IMR-90 (cell line): ENCODE data around the gene PLCB4. TPM values are rescaled to one million over a fixed set of nuclear protein-coding genes. Genes with fewer than 3 reads are reported as not detected.

Experiments
- ATAC-seq: fragments of 200-7000 bp; cut with Tn5 transposase; 2 replicates; pipeline ENCODE4 v1.9.1; 2020; ENCODE audit warnings: low read depth, mild to moderate bottlenecking, moderate library complexity
- Bru-seq: library from RNA; stranded (reverse); fragments of 400-500 nt; gene quantifications from one replicate; lab custom pipeline; 2021; lab: Mats Ljungman, UMichigan
- BruChase-seq, 2 experiments: library from RNA; stranded (reverse); fragments of 400-500 nt; gene quantifications; one replicate each; lab custom pipeline; 2021; lab: Mats Ljungman, UMichigan
- BruUV-seq: library from RNA; stranded (reverse); fragments of 400-500 nt; replicated peaks from 2 replicates; lab custom pipeline; 2021; lab: Mats Ljungman, UMichigan
- CTCF ChIA-PET: fragments of 300-600 bp; formaldehyde crosslinking; extraction: SDS; loops from one replicate; lab custom pipeline; 2021; ENCODE audit warnings: antibody characterized with exemption; lab: Yijun Ruan, JAX
- POLR2A ChIA-PET: fragments of 300-600 bp; sonication (Branson Sonifier 250); formaldehyde crosslinking; loops from one replicate; lab custom pipeline; 2022; ENCODE audit warnings: antibody characterized with exemption; ENCODE audit not compliant: unreplicated experiment; lab: Charles Lee
- DNase-seq: peaks from one replicate; pipeline ENCODE4 v3.0.0; 2013
- H2AFZ ChIP-seq: replicated peaks from 2 replicates; pipeline ENCODE3; 2013; ENCODE audit warnings: low read length, mild to moderate bottlenecking; ENCODE audit not compliant: poor library complexity
- H2AK5ac ChIP-seq: 2 replicates; pipeline ENCODE4 v1.6.1; 2013; ENCODE audit warnings: low read depth, low read length, inconsistent platforms
- H2AK9ac ChIP-seq: replicated peaks from 2 replicates; pipeline ENCODE3; 2013; ENCODE audit warnings: mild to moderate bottlenecking, low read depth, low read length, moderate library complexity; ENCODE audit not compliant: poor library complexity
- H2BK120ac ChIP-seq: 2 replicates; pipeline ENCODE4 v1.6.1; 2013; ENCODE audit warnings: low read depth, low read length, inconsistent platforms
- H2BK15ac ChIP-seq: 3 replicates; pipeline ENCODE4 v1.6.1; 2013; ENCODE audit warnings: low read depth, low read length, inconsistent platforms
- H2BK20ac ChIP-seq: 2 replicates; pipeline ENCODE4 v1.6.1; 2013; ENCODE audit warnings: low read depth, mild to moderate bottlenecking, inconsistent platforms, low read length, moderate library complexity
- H2BK5ac ChIP-seq: 2 replicates; pipeline ENCODE4 v1.6.1; 2013; ENCODE audit warnings: mild to moderate bottlenecking, low read depth, low read length, inconsistent platforms; ENCODE audit not compliant: poor library complexity, severe bottlenecking
- H3K14ac ChIP-seq: replicated peaks from 2 replicates; pipeline ENCODE4 v1.6.1; 2013; ENCODE audit warnings: low read depth, low read length, inconsistent platforms
- H3K18ac ChIP-seq: 2 replicates; pipeline ENCODE4 v1.6.1; 2013; ENCODE audit warnings: low read depth, low read length, control low read depth
- H3K23ac ChIP-seq: 2 replicates; pipeline ENCODE4 v1.6.1; 2013; ENCODE audit warnings: low read depth, low read length, inconsistent platforms
- H3K27ac ChIP-seq: 2 replicates; pipeline ENCODE4 v1.5.1; 2013; ENCODE audit warnings: mild to moderate bottlenecking, control low read depth, low read length; ENCODE audit not compliant: insufficient read depth
- H3K27me3 ChIP-seq: 2 replicates; pipeline ENCODE4 v1.6.1; 2013; ENCODE audit warnings: low read length; ENCODE audit not compliant: control insufficient read depth, insufficient read depth
- H3K36me3 ChIP-seq: 2 replicates; pipeline ENCODE4 v1.6.1; 2013; ENCODE audit warnings: low read length, mixed read lengths; ENCODE audit not compliant: control insufficient read depth, insufficient read depth
- H3K4ac ChIP-seq: 2 replicates; pipeline ENCODE4 v1.6.1; 2013; ENCODE audit warnings: low read depth, low read length, inconsistent platforms
- H3K4me1 ChIP-seq: 2 replicates; pipeline ENCODE4 v1.6.1; 2013; ENCODE audit warnings: low read length, mixed read lengths; ENCODE audit not compliant: control insufficient read depth, insufficient read depth
- H3K4me2 ChIP-seq: 2 replicates; pipeline ENCODE4 v1.6.1; 2013; ENCODE audit warnings: low read depth, mild to moderate bottlenecking, control low read depth, low read length, moderate library complexity
- H3K4me3 ChIP-seq: 2 replicates; pipeline ENCODE4 v1.5.1; 2013; ENCODE audit warnings: low read depth, mild to moderate bottlenecking, control low read depth, low read length, moderate library complexity; ENCODE audit not compliant: insufficient read depth
- H3K56ac ChIP-seq: 2 replicates; pipeline ENCODE4 v1.6.1; 2013; ENCODE audit warnings: low read length, inconsistent platforms; ENCODE audit not compliant: insufficient read depth; ENCODE audit errors: extremely low read depth
- H3K79me1 ChIP-seq, 2 experiments: 2 replicates each; pipeline ENCODE4 v1.6.1; 2013; ENCODE audit warnings: low read length in 2 of 2, inconsistent platforms in 1 of 2, low read depth in 1 of 2
- H3K9ac ChIP-seq: 2 replicates; pipeline ENCODE4 v1.6.1; 2013; ENCODE audit warnings: low read depth, low read length, control low read depth
- H3K9me1 ChIP-seq: 2 replicates; pipeline ENCODE4 v1.6.1; 2013; ENCODE audit warnings: low read length, inconsistent platforms; ENCODE audit not compliant: insufficient read depth
- H3K9me3 ChIP-seq: 2 replicates; pipeline ENCODE4 v1.6.1; 2013; ENCODE audit warnings: low read length; ENCODE audit not compliant: control insufficient read depth, insufficient read depth
- H4K20me1 ChIP-seq: 2 replicates; pipeline ENCODE4 v1.6.1; 2013; ENCODE audit warnings: low read length, inconsistent platforms; ENCODE audit not compliant: insufficient read depth
- H4K5ac ChIP-seq: 2 replicates; pipeline ENCODE4 v1.6.1; 2013; ENCODE audit warnings: mild to moderate bottlenecking, low read depth, low read length, control low read depth
- H4K8ac ChIP-seq, 2 experiments: 2 replicates each; pipeline ENCODE4 v1.6.1; 2013; ENCODE audit warnings: low read depth in 2 of 2, low read length in 2 of 2, control low read depth in 1 of 2, inconsistent platforms in 1 of 2
- H4K91ac ChIP-seq: 2 replicates; pipeline ENCODE4 v1.6.1; 2013; ENCODE audit warnings: low read depth, low read length, inconsistent platforms; ENCODE audit not compliant: insufficient read depth
- MAZ ChIP-seq: IDR thresholded peaks from 2 replicates; pipeline ENCODE4 v1.6.1; 2012; ENCODE audit warnings: low read depth, mild to moderate bottlenecking, low read length, improper control_type of control experiment, moderate library complexity, borderline replicate concordance
- POLR2A ChIP-seq: IDR thresholded peaks from 2 replicates; pipeline ENCODE4 v1.6.1; 2012; ENCODE audit warnings: mild to moderate bottlenecking, low read depth, low read length
- whole genome bisulfite sequencing, 2 experiments: methylation state at CpG; one replicate each; pipeline versions ENCODE4 v1.1.5 to v1.1.7; 2013; ENCODE audit warnings: missing lambda C conversion rate in 2 of 2; ENCODE audit not compliant: insufficient read length in 1 of 2; ENCODE audit errors: extremely low coverage in 2 of 2; 5-methylcytosine and 5-hydroxymethylcytosine counted together
- dilution Hi-C: fragments of 300-500 bp; cut with HindIII; formaldehyde crosslinking; loops from one replicate; pipeline ENCODE4 v1.14.3; 2018; ENCODE audit warnings: low sequenced_read_pairs; ENCODE audit not compliant: unreplicated experiment
- in situ Hi-C: fragments of 300-500 bp; cut with MboI; formaldehyde crosslinking; loops from 3 replicates; pipeline ENCODE4 v1.14.3; 2019; ENCODE audit warnings: low sequenced_read_pairs, inconsistent platforms, mixed read lengths
- intact Hi-C: fragments of 100-400 bp; cut with micrococcal nuclease; formaldehyde crosslinking; loops from 2 replicates; pipeline ENCODE4 v1.10.0; 2022
- long read RNA-seq: library from polyadenylated mRNA; unstranded; transcript quantifications from one replicate; pipeline ENCODE4 v2.0.0, GENCODE V29; 2021; ENCODE audit not compliant: unreplicated experiment
- polyA plus RNA-seq, 3 experiments: library from polyadenylated mRNA; depleted of rRNA; stranded (reverse); fragments of >200 nt; gene quantifications; 2 replicates each; pipeline ENCODE4 v1.2.3, GENCODE V29; 2012; ENCODE audit warnings: low replicate concordance in 1 of 3
- total RNA-seq: library from RNA; depleted of rRNA; stranded (reverse); fragments of >200 nt; gene quantifications from 2 replicates; pipeline ENCODE4 v1.2.3, GENCODE V29; 2012; rRNA removed
- TF ChIP-seq, protein P1 (sequence below): fragments of 150-350 bp; IDR thresholded peaks from 2 replicates; pipeline ENCODE4 v1.6.1; 2017; ENCODE audit warnings: mild to moderate bottlenecking, antibody characterized with exemption, low read length, low read depth

Gene PLCB4
- total RNA-seq (24.0 and 28.3 TPM in 2 replicates), polyA plus RNA-seq (2012; rRNA removed) (9.1 and 12.5 TPM in 2 replicates), Bru-seq, nascent RNA (percentile 93 among the genes with signal in this experiment), BruChase-seq, experiment 1, labeled RNA remaining after a 6-hour chase (percentile 70 among the genes with signal in this experiment), BruChase-seq, experiment 2, labeled RNA remaining after a 2-hour chase (percentile 83 among the genes with signal in this experiment)
- 1.9 and 2.7 TPM in 2 replicates for polyA plus RNA-seq (2012; cell fraction: cytosol; rRNA removed)
- 3.8 and 32.9 TPM in 2 replicates for polyA plus RNA-seq (2012; cell fraction: nucleus; rRNA removed; ENCODE audit: low replicate concordance)
- long read RNA-seq, partial matches to known transcripts: 20 of 48 reads
- long read RNA-seq, other reads (novel, unspliced or antisense): 28 of 48 reads

DNA sequence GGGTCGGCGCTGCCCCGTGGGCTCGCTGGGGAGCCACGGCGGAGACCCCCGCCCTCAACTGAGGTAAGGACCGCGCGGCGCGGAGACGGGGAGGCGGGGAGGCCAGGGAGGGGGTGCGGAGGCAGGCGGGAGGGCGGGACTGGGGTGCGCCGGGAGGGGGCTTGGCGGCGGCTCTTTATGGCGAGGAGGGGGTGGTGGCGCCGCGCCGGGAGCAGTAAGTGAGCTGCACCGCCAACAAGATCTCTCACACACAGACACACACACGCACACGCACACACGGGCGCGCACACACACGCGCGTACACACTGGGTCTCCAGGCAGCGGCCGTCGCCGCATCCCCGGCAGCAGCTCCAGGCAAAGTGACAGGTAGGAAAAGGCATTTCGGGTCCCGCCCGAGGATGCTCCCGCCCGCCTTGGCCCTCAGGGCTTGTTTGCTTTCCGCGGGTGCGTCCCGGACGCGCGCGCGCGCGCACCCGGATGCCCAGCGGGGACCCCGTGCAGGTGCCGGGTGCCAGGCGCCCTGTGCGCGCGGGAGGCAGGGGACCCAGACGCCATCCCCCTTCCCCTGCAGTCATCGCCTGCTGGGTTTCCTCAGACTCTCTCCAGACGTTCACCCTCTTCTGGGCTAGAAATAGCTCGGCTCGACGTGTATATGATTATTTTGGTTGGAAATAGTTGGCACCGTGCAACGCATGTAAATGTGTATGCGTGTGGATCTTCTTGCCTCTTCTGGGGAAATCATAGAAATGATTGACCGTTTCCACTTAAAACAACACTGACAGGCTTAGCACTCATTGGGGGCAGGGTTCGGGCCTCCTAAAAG, at the start of gene PLCB4:
TSS of gene PLCB4 (plus strand) at position 247 of the 823 bp plus-strand sequence. CDS start 238,728 bp downstream, outside the sequence.
- Histone ChIP-seq H4K91ac (peak within 1 kb of the TSS; percentile 90), H3K4ac (peak within 1 kb of the TSS; percentile 92), H2BK20ac (peak within 1 kb of the TSS; percentile 54; the same call in 1 of the 2 replicates), H3K27ac (peak within 1 kb of the TSS; percentile 68), H2AK9ac (peak within 1 kb of the TSS; percentile 97), H3K9me3 (no peaks in the 10 kb centered on the region), H2BK120ac (peak within 1 kb of the TSS; percentile 88), H2BK5ac (peak within 1 kb of the TSS; percentile 97), H4K8ac (peak within 1 kb of the TSS; percentile 75 to 79), H3K18ac (peak within 1 kb of the TSS; percentile 61), H3K4me3 (peak within 1 kb of the TSS; percentile 92), H4K5ac (peak within 1 kb of the TSS; percentile 8), H3K9me1 (peaks cover 12% of the 10 kb centered on the region; the same call in 1 of the 2 replicates), H2BK15ac (peak within 1 kb of the TSS; percentile 75; the same call in 2 of the 3 replicates), H3K4me2 (peak within 1 kb of the TSS; percentile 83), H3K56ac (peak within 1 kb of the TSS; percentile 95), H4K20me1 (peaks cover 17% of the 10 kb centered on the region; the same call in 1 of the 2 replicates), H2AK5ac (peak within 1 kb of the TSS; percentile 85; the same call in 1 of the 2 replicates), H3K79me1 (peaks cover 15 to 39% of the 10 kb centered on the region in 2 experiments), H3K9ac (peak within 1 kb of the TSS; percentile 68), H3K36me3 (no peaks in the 10 kb centered on the region), H3K27me3 (no peaks in the 10 kb centered on the region), H3K14ac (peak within 1 kb of the TSS; percentile 76), H2AFZ (peak within 1 kb of the TSS; percentile 91), H3K4me1 (peaks cover 6% of the 10 kb centered on the region), H3K23ac (peak within 1 kb of the TSS; percentile 97)
- in situ Hi-C loops: no loop called here
- intact Hi-C loops: loop anchor here (1.0 to 5.0 kb wide), 8 partner anchors 18 to 320 kb away; no protein-coding TSS in a partner anchor
- BruUV-seq: no TSS peak
- POLR2A ChIA-PET: interaction anchor here (0.6 to 2.1 kb wide), 5 partner anchors 12 to 220 kb away, joined by 3 to 12 read pairs (median 3); no protein-coding TSS in a partner anchor
- CTCF ChIA-PET: interaction anchor here (0.6 to 3.8 kb wide), 4 partner anchors 30 to 324 kb away, joined by 3 to 26 read pairs (median 4); no protein-coding TSS in a partner anchor
- dilution Hi-C loops: no loop called here
- TF ChIP-seq, protein P1, sequence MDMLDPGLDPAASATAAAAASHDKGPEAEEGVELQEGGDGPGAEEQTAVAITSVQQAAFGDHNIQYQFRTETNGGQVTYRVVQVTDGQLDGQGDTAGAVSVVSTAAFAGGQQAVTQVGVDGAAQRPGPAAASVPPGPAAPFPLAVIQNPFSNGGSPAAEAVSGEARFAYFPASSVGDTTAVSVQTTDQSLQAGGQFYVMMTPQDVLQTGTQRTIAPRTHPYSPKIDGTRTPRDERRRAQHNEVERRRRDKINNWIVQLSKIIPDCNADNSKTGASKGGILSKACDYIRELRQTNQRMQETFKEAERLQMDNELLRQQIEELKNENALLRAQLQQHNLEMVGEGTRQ: no peak
- TF ChIP-seq MAZ: peak; percentile 8; the same call in 1 of the 2 replicates
- 0 out of 2 replicates have a peak, but pooled peaks have one; percentile 13 for TF ChIP-seq POLR2A
- peak; percentile 66 for DNase-seq
- WGBS, 2 experiments: 0% methylated on average over 3 of the region's 75 CpGs; no CpG with 5 or more reads in 1 of the 2 experiments
- peak; percentile 28 for ATAC-seq
